HepG2 (cell line): Measurements from ENCODE around the gene BAIAP2L1. TPM values are rescaled to one million over a fixed set of nuclear protein-coding genes. Genes with fewer than 3 reads are reported as not detected.

Source experiments
- ATAC-seq: fragments of 200-7000 bp; cut with Tn5 transposase; 3 replicates; pipeline ENCODE4 v1.9.1; 2020; ENCODE audit warnings: mild to moderate bottlenecking, moderate library complexity
- BruUV-seq: library from RNA; stranded (reverse); fragments of 400-500 nt; replicated peaks from 2 replicates; lab custom pipeline; 2021; lab: Mats Ljungman, UMichigan
- CTCF ChIA-PET: fragments of 300-600 bp; formaldehyde crosslinking; extraction: SDS; loops from one replicate; lab custom pipeline; 2021; ENCODE audit warnings: low total read pairs, inconsistent platforms, low intra/inter-chr PET ratio; lab: Yijun Ruan, JAX
- POLR2A ChIA-PET: fragments of 350-600 bp; sonication (Branson Sonifier 250); formaldehyde crosslinking; loops from one replicate; lab custom pipeline; 2020; ENCODE audit warnings: antibody characterized with exemption, inconsistent platforms; lab: Yijun Ruan, JAX
- DNase-seq: peaks from one replicate; pipeline ENCODE4 v3.0.0-alpha.2; 2015; ENCODE audit warnings: low spot score
- FAIRE-seq: peaks from 3 replicates; lab custom pipeline; 2011; peaks lifted over from hg19 to GRCh38; lab: Jason Lieb, UNC
- H2AFZ ChIP-seq: one replicate; pipeline ENCODE4 v1.6.1; 2011; ENCODE audit warnings: low read length, inconsistent platforms
- H3K27ac ChIP-seq: fragments of 300-600 bp; 3 replicates; pipeline ENCODE4 v1.8.0; 2011; ENCODE audit warnings: mixed run types, mild to moderate bottlenecking, mixed read lengths, low read length, inconsistent platforms; ENCODE audit not compliant: insufficient read depth; ENCODE audit errors: extremely low read length
- H3K27me3 ChIP-seq, 2 experiments: fragments of 200-600 bp in 1 of 2; 2 replicates in 1 of 2; 3 replicates in 1 of 2; pipeline versions ENCODE4 v1.6.0 to v1.8.0; 2011; ENCODE audit warnings: low read length in 2 of 2, mild to moderate bottlenecking in 2 of 2, moderate library complexity in 2 of 2, inconsistent platforms in 1 of 2; ENCODE audit not compliant: insufficient read depth in 2 of 2, control insufficient read depth in 1 of 2
- H3K36me3 ChIP-seq, 2 experiments: fragments of 200-600 bp in 1 of 2; replicated peaks in 1 of 2; 2 replicates in 1 of 2; 3 replicates in 1 of 2; pipeline versions ENCODE4 v1.5.1 to v1.8.0; 2011; ENCODE audit warnings: low read length in 2 of 2, inconsistent platforms in 1 of 2; ENCODE audit not compliant: insufficient read depth in 2 of 2, control insufficient read depth in 1 of 2
- H3K4me1 ChIP-seq: 2 replicates; pipeline ENCODE4 v1.5.1; 2012; ENCODE audit warnings: low read length, inconsistent platforms; ENCODE audit not compliant: insufficient read depth
- H3K4me2 ChIP-seq: 2 replicates; pipeline ENCODE4 v1.6.0; 2011; ENCODE audit warnings: low read depth, low read length, inconsistent platforms
- H3K4me3 ChIP-seq, 3 experiments: fragments of 200-600 bp in 1 of 3; sonication (generic), shearing (Covaris generic) in 1 of 3; replicated peaks in 1 of 3; 2 replicates each; pipeline ENCODE4 v1.5.1; 2011 to 2016; ENCODE audit warnings: low read length in 3 of 3, inconsistent platforms in 2 of 3, low read depth in 2 of 3, mild to moderate bottlenecking in 2 of 3, control low read depth in 1 of 3, mixed read lengths in 1 of 3; ENCODE audit not compliant: insufficient read depth in 1 of 3
- H3K79me2 ChIP-seq: one replicate; pipeline ENCODE4 v1.6.1; 2011; ENCODE audit warnings: low read length, inconsistent platforms; ENCODE audit not compliant: insufficient read depth
- H3K9ac ChIP-seq: 2 replicates; pipeline ENCODE4 v1.6.0; 2011; ENCODE audit warnings: mild to moderate bottlenecking, low read depth, low read length, inconsistent platforms; ENCODE audit not compliant: insufficient read depth
- H3K9me3 ChIP-seq: 2 replicates; pipeline ENCODE4 v1.5.1; 2012; ENCODE audit warnings: mild to moderate bottlenecking, low read length
- H4K20me1 ChIP-seq: 2 replicates; pipeline ENCODE4 v1.6.0; 2011; ENCODE audit warnings: inconsistent platforms, mild to moderate bottlenecking, low read length, moderate library complexity; ENCODE audit not compliant: insufficient read depth
- CBX5 ChIP-seq: sonication (generic); formaldehyde crosslinking; IDR thresholded peaks from 2 replicates; pipeline ENCODE4 v1.4.0; 2020; ENCODE audit warnings: missing genetic modification reagents, borderline replicate concordance
- DR1 ChIP-seq: sonication (generic); formaldehyde crosslinking; IDR thresholded peaks from 2 replicates; pipeline ENCODE4 v1.8.0; 2021; ENCODE audit warnings: mild to moderate bottlenecking, missing genetic modification reagents, inconsistent platforms
- FOSL2 ChIP-seq: sonication (generic); formaldehyde crosslinking; IDR thresholded peaks from 2 replicates; pipeline ENCODE4 v1.4.0; 2020; ENCODE audit warnings: missing genetic modification reagents
- GFI1 ChIP-seq: sonication (generic); formaldehyde crosslinking; IDR thresholded peaks from 2 replicates; pipeline ENCODE4 v1.5.0; 2020; ENCODE audit warnings: missing genetic modification reagents, mild to moderate bottlenecking, borderline replicate concordance
- HHEX ChIP-seq: IDR thresholded peaks from 2 replicates; pipeline ENCODE4 v1.6.1; 2016; ENCODE audit warnings: control low read depth
- RBAK ChIP-seq: sonication (generic); formaldehyde crosslinking; IDR thresholded peaks from 2 replicates; pipeline ENCODE4 v1.5.1; 2020; ENCODE audit warnings: mild to moderate bottlenecking, missing genetic modification reagents
- TAF1 ChIP-seq: sonication (generic); formaldehyde crosslinking; IDR thresholded peaks from 2 replicates; pipeline ENCODE4 v1.4.0; 2020; ENCODE audit warnings: missing genetic modification reagents
- THYN1 ChIP-seq: sonication (generic); formaldehyde crosslinking; IDR thresholded peaks from 2 replicates; pipeline ENCODE4 v1.8.1; 2023; ENCODE audit warnings: low read depth, mild to moderate bottlenecking, moderate library complexity, missing genetic modification reagents, borderline replicate concordance
- YY1 ChIP-seq: IDR thresholded peaks from 2 replicates; pipeline ENCODE4 v1.6.1; 2011; ENCODE audit warnings: low read length, low read depth, moderate library complexity, mild to moderate bottlenecking; ENCODE audit not compliant: insufficient read depth, insufficient replicate concordance
- ZNF777 ChIP-seq: sonication (generic); formaldehyde crosslinking; IDR thresholded peaks from 2 replicates; pipeline ENCODE4 v1.4.0; 2020; ENCODE audit warnings: missing genetic modification reagents
- ZSCAN21 ChIP-seq: sonication (generic); formaldehyde crosslinking; IDR thresholded peaks from 2 replicates; pipeline ENCODE4 v1.8.0; 2022; ENCODE audit warnings: mild to moderate bottlenecking, missing genetic modification reagents, moderate library complexity, borderline replicate concordance
- WGBS: methylation state at CpG from one replicate; pipeline ENCODE4 v1.1.6; 2017; ENCODE audit warnings: low lambda C conversion rate; 5-methylcytosine and 5-hydroxymethylcytosine counted together
- in situ Hi-C: cut with HindIII; loops from 2 replicates; pipeline ENCODE4 v1.10.0; 2017; ENCODE audit warnings: low pct_unique_long_range_greater_than_20kb; ENCODE audit not compliant: extremely low pct_ligation_motif_present
- intact Hi-C: fragments of 100-400 bp; cut with micrococcal nuclease; formaldehyde crosslinking; loops from one replicate; pipeline ENCODE4 v1.10.0; 2022; ENCODE audit not compliant: unreplicated experiment
- polyA plus RNA-seq, 8 experiments: library from polyadenylated mRNA; depleted of rRNA in 3 of 8; stranded (reverse) in 7 of 8; unstranded in 1 of 8; fragments of >200 nt; fragmentation: Illumina TruSeq in 4 of 8; extraction: Trizol in 4 of 8; gene quantifications; 2 replicates each; pipeline versions ENCODE4 v1.2.1 to v1.2.3, GENCODE V29; 2011 to 2016; ENCODE audit warnings: low read depth in 4 of 8, missing spikeins in 1 of 8, mixed read lengths in 1 of 8; ENCODE audit not compliant: insufficient read depth in 1 of 8
- total RNA-seq, 5 experiments: library from RNA; depleted of rRNA; stranded (reverse); fragments of >200 nt; fragmentation: Illumina TruSeq; extraction: Trizol; gene quantifications; 2 replicates each; pipeline ENCODE4 v1.2.3, GENCODE V29; 2016; ENCODE audit warnings: low read depth in 1 of 5
- TF ChIP-seq, protein P1 (sequence below): sonication (generic); formaldehyde crosslinking; IDR thresholded peaks from 2 replicates; pipeline ENCODE4 v1.4.0; 2020; ENCODE audit warnings: missing genetic modification reagents, mild to moderate bottlenecking, borderline replicate concordance
- TF ChIP-seq, protein P2 (sequence below): sonication (generic); formaldehyde crosslinking; IDR thresholded peaks from 2 replicates; pipeline ENCODE4 v1.8.1; 2023; ENCODE audit warnings: mild to moderate bottlenecking, moderate library complexity, missing genetic modification reagents
- TF ChIP-seq, protein P3 (sequence below): sonication (generic); formaldehyde crosslinking; IDR thresholded peaks from 2 replicates; pipeline ENCODE4 v1.8.0; 2022; ENCODE audit warnings: missing genetic modification reagents, low read depth, mild to moderate bottlenecking, borderline replicate concordance

BAIAP2L1 gene
- total and polyA plus RNA-seq, 2 of the 13 experiments (the other 11 are each of a cell fraction or from before 2014, with no cell fraction given): 13.0 to 21.5 TPM

DNA sequence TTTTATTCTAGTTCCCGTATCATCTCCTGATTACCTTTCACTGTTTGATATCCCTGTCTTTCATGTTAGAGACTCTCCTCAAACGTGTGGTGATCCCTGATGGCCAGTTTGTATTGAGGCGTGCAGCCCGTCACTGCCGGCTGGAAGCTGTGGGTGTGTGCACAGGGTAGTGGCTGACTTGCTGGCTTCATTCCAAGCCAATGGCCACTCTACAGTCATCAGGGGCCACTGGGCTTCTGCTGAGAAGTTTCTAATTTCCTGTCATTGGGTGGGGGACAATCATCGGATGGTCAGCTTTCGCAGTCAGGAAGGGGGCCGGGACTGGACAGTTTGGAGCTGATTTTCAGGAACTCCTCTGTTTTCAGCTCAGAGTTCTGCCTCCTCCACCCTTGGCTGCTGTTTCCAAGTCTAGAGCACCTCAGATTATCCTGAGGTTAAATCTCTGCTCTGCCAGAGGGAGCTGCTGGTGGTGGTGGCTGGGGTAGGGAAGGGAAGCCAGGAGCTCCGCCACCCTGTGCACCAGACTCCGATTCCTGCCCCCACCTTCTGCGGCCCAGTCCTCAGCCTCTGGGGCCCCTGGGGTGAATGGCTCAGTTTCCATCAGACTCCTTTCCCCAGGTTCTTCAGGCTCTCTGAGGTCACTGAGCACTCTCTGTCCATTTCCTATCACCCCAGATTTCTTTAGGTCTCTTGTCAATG lies 34.9 kb downstream of the BAIAP2L1 start:
- no peak overlapping the region for H3K9ac ChIP-seq
- FAIRE-seq (no peak), DNase-seq (no peak), ATAC-seq (no peak)
- ChIA-PET POLR2A (no interaction called here), CTCF (no interaction called here)
- peaks cover 2% of the 10 kb centered on the region for H3K79me2 ChIP-seq
- in situ Hi-C loops: no loop called here
- no peak overlapping the region for H3K4me2 ChIP-seq
- TF ChIP-seq TAF1 (CRISPR knock-in tag) (no peak), RBAK (CRISPR knock-in tag) (no peak), CBX5 (CRISPR knock-in tag) (no peak), HHEX (CRISPR knock-in tag) (no peak)
- TF ChIP-seq, protein P1, sequence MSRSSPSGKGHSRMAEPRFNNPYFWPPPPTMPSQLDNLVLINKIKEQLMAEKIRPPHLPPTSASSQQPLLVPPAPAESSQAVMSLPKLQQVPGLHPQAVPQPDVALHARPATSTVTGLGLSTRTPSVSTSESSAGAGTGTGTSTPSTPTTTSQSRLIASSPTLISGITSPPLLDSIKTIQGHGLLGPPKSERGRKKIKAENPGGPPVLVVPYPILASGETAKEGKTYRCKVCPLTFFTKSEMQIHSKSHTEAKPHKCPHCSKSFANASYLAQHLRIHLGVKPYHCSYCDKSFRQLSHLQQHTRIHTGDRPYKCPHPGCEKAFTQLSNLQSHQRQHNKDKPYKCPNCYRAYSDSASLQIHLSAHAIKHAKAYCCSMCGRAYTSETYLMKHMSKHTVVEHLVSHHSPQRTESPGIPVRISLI (CRISPR knock-in tag): no peak
- intact Hi-C loops: no loop called here
- 0 out of 5 replicates have a peak, but pooled peaks cover 0 to 3% of the 10 kb centered on the region in 2 experiments for H3K36me3 ChIP-seq
- H2AFZ ChIP-seq: no peak overlapping the region
- peaks cover 4% of the 10 kb centered on the region for H3K4me1 ChIP-seq
- H4K20me1 ChIP-seq: peaks cover 6% of the 10 kb centered on the region; the same call in 1 of the 2 replicates
- no peaks in the 10 kb centered on the region for H3K27me3 ChIP-seq
- no TSS peak for BruUV-seq
- no peak overlapping the region for H3K4me3 ChIP-seq
- H3K27ac ChIP-seq: no peak overlapping the region
- H3K9me3 ChIP-seq: no peaks in the 10 kb centered on the region
- WGBS: 94% methylated on average over 11 of the region's 11 CpGs

DNA sequence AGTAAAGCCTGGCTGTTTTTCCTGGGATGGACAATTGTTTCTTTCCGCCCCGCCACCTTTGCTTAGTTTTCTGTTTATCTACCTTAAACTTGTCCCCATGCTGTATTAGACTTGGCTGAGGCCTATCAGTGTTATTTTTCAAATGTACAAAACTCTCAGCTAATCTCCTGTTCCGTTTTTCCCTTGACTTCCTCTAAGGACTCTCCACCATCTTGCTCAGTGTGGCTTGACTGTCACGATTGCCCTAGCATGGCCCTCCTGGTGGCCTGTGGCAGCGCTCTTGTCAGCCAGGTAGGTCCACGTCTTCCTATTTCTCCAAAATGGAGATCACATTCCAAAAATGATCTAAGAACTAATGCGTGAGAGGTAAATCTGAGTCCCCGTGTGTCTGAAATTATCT lies 36.7 kb downstream of the BAIAP2L1 start:
- no peak for FAIRE-seq
- H3K36me3 ChIP-seq: peaks cover 0 to 3% of the 10 kb centered on the region in 2 experiments; a peak in 1 of 5 replicates
- intact Hi-C loops: loop anchor here (5.0 kb wide), 1 partner anchor 33 kb away; no protein-coding TSS in a partner anchor
- no TSS peak for BruUV-seq
- H3K9ac ChIP-seq: no peak overlapping the region
- ChIA-PET CTCF (no interaction called here), POLR2A (no interaction called here)
- no peak overlapping the region for H3K4me2 ChIP-seq
- H3K9me3 ChIP-seq: no peaks in the 10 kb centered on the region
- no peak overlapping the region for H3K4me3 ChIP-seq
- H3K4me1 ChIP-seq: peaks cover 15% of the 10 kb centered on the region
- H3K27ac ChIP-seq: no peak overlapping the region
- no peak overlapping the region for H2AFZ ChIP-seq
- in situ Hi-C loops: no loop called here
- H3K79me2 ChIP-seq: no peaks in the 10 kb centered on the region
- no peak for DNase-seq
- peaks cover 6% of the 10 kb centered on the region; the same call in 1 of the 2 replicates for H4K20me1 ChIP-seq
- no peaks in the 10 kb centered on the region for H3K27me3 ChIP-seq
- 96% methylated on average over 8 of the region's 8 CpGs for WGBS
- no peak for ATAC-seq
- TF ChIP-seq, protein P2, sequence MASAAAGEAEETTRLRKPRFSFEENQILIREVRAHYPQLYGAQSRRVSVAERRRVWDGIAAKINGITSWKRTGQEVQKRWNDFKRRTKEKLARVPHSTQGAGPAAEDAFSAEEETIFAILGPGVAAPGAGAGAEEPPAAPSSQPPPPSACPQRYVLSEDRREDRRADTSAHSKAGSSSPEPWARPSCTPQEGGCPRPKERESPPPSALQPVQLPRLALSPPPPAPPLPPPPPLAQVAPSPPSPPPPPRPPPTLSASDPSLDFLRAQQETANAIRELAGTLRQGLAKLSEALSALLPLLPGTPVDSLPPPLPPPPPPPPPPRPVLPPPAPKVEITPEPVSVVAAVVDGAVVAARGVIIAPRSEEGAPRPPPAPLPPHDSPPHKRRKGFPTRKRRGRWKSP (CRISPR knock-in tag): no peak
- no peak for TF ChIP-seq YY1
- TF ChIP-seq ZSCAN21 (CRISPR knock-in tag): no peak
- TF ChIP-seq THYN1 (CRISPR knock-in tag): no peak
- TF ChIP-seq, protein P3, sequence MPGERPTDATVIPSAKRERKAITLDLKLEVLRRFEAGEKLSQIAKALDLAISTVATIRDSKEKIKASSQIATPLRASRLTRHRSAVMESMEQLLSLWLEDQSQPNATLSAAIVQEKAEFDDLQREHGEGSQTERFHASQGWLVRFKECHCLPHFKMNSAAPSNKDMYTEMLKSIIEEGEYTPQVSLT (CRISPR knock-in tag): no peak
- no peak for TF ChIP-seq ZNF777 (CRISPR knock-in tag)
- no peak for TF ChIP-seq FOSL2
- no peak for TF ChIP-seq GFI1
- TF ChIP-seq DR1: no peak
